Measurements from ENCODE around the gene CHST1. TPM values are rescaled to one million over a fixed set of nuclear protein-coding genes. Genes with fewer than 3 reads are reported as not detected.

The CHST1 gene
- polyA plus RNA-seq, 3 donors, result not detected

DNA sequence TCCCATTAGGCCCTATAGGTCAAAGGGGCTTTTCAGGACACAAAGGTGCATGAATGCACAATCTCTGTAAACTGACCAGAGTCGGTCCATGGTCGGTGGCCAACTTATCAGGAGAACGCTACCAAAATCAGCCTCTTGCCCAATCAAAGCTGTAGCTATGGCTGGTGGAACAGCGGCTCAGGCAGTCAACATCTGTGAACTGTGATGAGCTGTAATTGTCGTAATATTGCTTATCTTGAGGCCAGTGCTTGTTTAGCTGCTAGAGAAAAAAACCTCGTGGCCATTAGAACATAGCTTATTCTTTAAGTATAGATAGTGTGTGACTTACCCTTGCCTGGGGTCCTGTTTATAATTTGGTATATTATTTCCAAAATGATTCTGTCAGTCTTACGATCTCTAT lies 14.4 kb upstream of the CHST1 start:
- H4K20me1 ChIP-seq (ENCODE audit: insufficient read depth, low read length), result no peaks in the 10 kb centered on the region
- no peak overlapping the region for H3K4me2 ChIP-seq (replicated peaks; ENCODE audit: extremely low read depth, low read length, poor library complexity, severe bottlenecking)
- H3K4me1 Mint-ChIP-seq, result no peaks in the 10 kb centered on the region
- H3K9me3 ChIP-seq (replicated peaks in 1 of 2; ENCODE audit: control insufficient read depth in 1 of 2, insufficient read depth in 1 of 2, low read length in 2 of 2), result no peaks in the 10 kb centered on the region
- no peaks in the 10 kb centered on the region for H3K27me3 ChIP-seq (ENCODE audit: control insufficient read depth in 2 of 2, insufficient read depth in 2 of 2, low read length in 2 of 2)
- peaks cover 3 to 10% (median 7%) of the 10 kb centered on the region in 3 donors for H3K27me3 Mint-ChIP-seq (ENCODE audit: low read depth in 3 of 3)
- TF ChIP-seq, protein P1, sequence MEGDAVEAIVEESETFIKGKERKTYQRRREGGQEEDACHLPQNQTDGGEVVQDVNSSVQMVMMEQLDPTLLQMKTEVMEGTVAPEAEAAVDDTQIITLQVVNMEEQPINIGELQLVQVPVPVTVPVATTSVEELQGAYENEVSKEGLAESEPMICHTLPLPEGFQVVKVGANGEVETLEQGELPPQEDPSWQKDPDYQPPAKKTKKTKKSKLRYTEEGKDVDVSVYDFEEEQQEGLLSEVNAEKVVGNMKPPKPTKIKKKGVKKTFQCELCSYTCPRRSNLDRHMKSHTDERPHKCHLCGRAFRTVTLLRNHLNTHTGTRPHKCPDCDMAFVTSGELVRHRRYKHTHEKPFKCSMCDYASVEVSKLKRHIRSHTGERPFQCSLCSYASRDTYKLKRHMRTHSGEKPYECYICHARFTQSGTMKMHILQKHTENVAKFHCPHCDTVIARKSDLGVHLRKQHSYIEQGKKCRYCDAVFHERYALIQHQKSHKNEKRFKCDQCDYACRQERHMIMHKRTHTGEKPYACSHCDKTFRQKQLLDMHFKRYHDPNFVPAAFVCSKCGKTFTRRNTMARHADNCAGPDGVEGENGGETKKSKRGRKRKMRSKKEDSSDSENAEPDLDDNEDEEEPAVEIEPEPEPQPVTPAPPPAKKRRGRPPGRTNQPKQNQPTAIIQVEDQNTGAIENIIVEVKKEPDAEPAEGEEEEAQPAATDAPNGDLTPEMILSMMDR (IDR thresholded peaks at IDR 0.05), result no peak
- H3K27ac ChIP-seq (ENCODE audit: low read depth in 1 of 2, low read length in 2 of 2), result no peak overlapping the region
- no peak overlapping the region for H3K9ac ChIP-seq (ENCODE audit: insufficient read depth, low read length, poor library complexity, severe bottlenecking)
- 98% methylated on average over 5 of the region's 7 CpGs for WGBS (ENCODE audit: insufficient coverage)
- H3K4me3 ChIP-seq (replicated peaks in 1 of 3; ENCODE audit: low read depth in 2 of 3, low read length in 3 of 3), result no peak overlapping the region
- no peak overlapping the region for H2AFZ ChIP-seq (ENCODE audit: insufficient read depth, low read depth, low read length, poor library complexity, severe bottlenecking)
- no peaks in the 10 kb centered on the region for H3K36me3 ChIP-seq (replicated peaks in 1 of 2; ENCODE audit: control insufficient read depth in 1 of 2, insufficient read depth in 2 of 2, low read length in 2 of 2)
- no peaks in the 10 kb centered on the region for H3K79me2 ChIP-seq (ENCODE audit: insufficient read depth, low read length)
- H3K4me1 ChIP-seq (ENCODE audit: control insufficient read depth in 1 of 2, insufficient read depth in 2 of 2, low read length in 2 of 2), result no peaks in the 10 kb centered on the region
- intact Hi-C loops (cut with micrococcal nuclease), result no loop called here
- H3K27ac Mint-ChIP-seq, result no peak overlapping the region
- DNase-seq, result no peak
- no peaks in the 10 kb centered on the region for H3K36me3 Mint-ChIP-seq
- no peak overlapping the region for H3K4me3 Mint-ChIP-seq
- peaks cover 0 to 2% (median 0%) of the 10 kb centered on the region in 7 donors for H3K9me3 Mint-ChIP-seq

DNA sequence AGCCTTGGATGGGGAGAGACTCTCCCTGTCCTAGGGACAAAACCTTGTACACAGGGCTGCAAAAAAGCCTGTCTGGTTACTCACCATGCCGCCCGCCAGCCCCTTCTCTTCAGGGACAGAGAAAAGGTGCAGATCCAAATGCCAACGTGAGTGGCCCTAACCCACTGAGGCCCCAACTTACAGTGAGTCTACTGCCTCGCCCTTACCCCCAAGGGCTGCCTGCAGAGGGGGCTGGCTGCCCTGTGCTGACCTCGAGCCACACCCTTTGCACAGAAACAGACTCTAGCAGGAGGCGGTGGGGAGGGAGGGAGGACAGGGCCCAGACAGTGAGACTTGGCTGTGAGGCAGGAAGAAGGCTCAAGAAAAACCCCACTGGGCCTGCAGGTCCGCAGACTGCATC lies 13.6 kb upstream of the CHST1 start:
- peaks cover 0 to 1% (median 0%) of the 10 kb centered on the region in 7 donors for H3K9me3 Mint-ChIP-seq
- TF ChIP-seq, protein P1 (IDR thresholded peaks at IDR 0.05), result no peak
- peaks cover 0 to 10% (median 7%) of the 10 kb centered on the region in 3 donors for H3K27me3 Mint-ChIP-seq (ENCODE audit: low read depth in 3 of 3)
- WGBS (ENCODE audit: insufficient coverage), result 78% methylated on average over 4 of the region's 7 CpGs
- no peak overlapping the region for H3K27ac Mint-ChIP-seq
- no peak overlapping the region for H3K9ac ChIP-seq (ENCODE audit: insufficient read depth, low read length, poor library complexity, severe bottlenecking)
- H3K36me3 ChIP-seq (replicated peaks in 1 of 2; ENCODE audit: control insufficient read depth in 1 of 2, insufficient read depth in 2 of 2, low read length in 2 of 2), result no peaks in the 10 kb centered on the region
- no peaks in the 10 kb centered on the region for H3K79me2 ChIP-seq (ENCODE audit: insufficient read depth, low read length)
- H3K9me3 ChIP-seq (replicated peaks in 1 of 2; ENCODE audit: control insufficient read depth in 1 of 2, insufficient read depth in 1 of 2, low read length in 2 of 2), result no peaks in the 10 kb centered on the region
- no peaks in the 10 kb centered on the region for H4K20me1 ChIP-seq (ENCODE audit: insufficient read depth, low read length)
- no peak for DNase-seq
- intact Hi-C loops (cut with micrococcal nuclease), result no loop called here
- H3K4me1 Mint-ChIP-seq, result no peaks in the 10 kb centered on the region
- no peaks in the 10 kb centered on the region for H3K4me1 ChIP-seq (ENCODE audit: control insufficient read depth in 1 of 2, insufficient read depth in 2 of 2, low read length in 2 of 2)
- H3K4me3 ChIP-seq (replicated peaks in 1 of 3; ENCODE audit: low read depth in 2 of 3, low read length in 3 of 3), result no peak overlapping the region
- H3K36me3 Mint-ChIP-seq, result no peaks in the 10 kb centered on the region
- no peak overlapping the region for H3K4me3 Mint-ChIP-seq
- H2AFZ ChIP-seq (ENCODE audit: insufficient read depth, low read depth, low read length, poor library complexity, severe bottlenecking), result no peak overlapping the region
- H3K27ac ChIP-seq (ENCODE audit: low read depth in 1 of 2, low read length in 2 of 2), result no peak overlapping the region
- H3K27me3 ChIP-seq (ENCODE audit: control insufficient read depth in 2 of 2, insufficient read depth in 2 of 2, low read length in 2 of 2), result no peaks in the 10 kb centered on the region
- no peak overlapping the region for H3K4me2 ChIP-seq (replicated peaks; ENCODE audit: extremely low read depth, low read length, poor library complexity, severe bottlenecking)
